Measurements from ENCODE around the gene GOLGA3.
"Not testable (repeated sequence)": the region's sequence is repeated elsewhere in the genome, so short reads cannot be mapped to it uniquely, and the experiment has no call there.

Gene GOLGA3

DNA sequence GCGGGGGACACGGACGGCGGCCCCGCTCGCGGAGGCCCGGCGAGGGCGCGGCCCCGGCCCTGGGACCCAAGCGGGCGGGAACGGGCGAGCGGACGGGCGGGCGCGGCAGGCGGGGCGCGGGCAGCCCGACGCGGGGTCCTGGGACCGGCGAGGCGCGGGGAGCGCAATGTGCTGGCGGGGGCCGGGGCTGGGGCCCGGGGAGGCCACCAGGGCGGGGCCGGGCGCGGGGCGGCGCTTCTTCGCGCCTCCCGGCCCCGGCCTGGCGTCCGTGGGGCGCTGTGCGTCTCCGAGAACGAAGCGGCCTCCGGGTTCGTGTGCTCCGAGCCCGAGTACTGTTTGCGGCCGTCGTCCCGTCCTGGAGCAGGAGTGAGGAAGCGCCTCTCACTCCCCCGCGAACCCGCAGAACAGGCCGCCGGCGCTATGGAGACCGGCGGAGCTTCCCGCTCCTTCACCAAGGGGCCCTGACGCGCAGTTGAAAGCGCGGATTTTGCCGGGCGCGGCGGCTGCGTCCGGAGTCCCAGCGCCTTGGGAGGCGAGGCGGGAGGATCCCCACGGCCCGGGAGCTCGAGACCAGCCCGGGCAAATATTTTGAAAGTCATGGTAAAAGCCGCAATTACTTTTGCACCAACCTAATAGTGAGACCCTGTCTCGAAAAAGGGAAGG lies 66.6 kb downstream of the GOLGA3 start:
- DNase-seq: peak; percentile 92
- in situ Hi-C loops (cut with MboI; ENCODE audit: low pct_unique_long_range_greater_than_20kb, low sequenced_read_pairs): no loop called here

DNA sequence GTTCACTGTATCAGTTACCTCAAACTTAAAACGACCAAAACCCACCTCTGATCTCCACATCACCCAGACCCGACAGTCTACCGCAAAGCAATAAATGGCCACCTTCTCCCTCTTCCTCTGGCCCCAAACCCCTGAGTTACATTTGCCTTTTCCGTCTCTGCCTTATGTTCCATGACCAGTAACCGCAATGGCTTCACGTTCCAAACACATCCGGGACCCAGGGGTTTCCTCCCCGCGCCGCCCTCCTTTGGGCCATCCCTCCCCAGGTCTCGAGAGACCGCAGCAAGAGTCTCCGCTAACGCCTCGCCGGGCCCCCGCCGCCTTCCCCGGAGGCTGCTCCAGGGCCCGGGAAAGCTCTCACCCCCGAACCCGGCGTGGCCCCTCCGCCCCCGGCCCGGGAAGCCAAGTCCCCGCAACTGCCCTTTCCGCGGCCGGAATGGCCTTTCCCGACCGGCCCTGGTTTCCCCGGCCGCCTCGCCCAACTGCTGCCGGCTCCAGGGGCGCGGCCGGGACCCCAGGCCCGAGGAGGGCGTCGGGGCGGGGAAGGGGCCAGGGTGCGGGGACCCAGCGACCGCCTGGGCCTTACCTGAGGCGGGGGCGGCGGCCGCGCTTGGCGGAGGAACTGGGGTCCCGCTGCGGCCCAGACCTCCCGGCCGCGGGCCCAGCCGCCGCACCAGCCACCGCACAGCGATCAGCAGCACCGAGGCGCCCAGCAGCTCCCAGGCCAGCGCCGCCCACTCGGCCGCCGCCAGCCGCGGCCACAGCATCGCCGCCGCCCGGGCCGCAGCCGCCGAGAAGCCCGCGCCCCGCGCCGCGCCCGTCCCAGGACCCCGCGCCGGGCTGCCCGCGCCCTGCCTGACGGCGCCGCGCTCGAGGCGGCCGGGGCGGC lies 67.4 kb downstream of the GOLGA3 start, which contains the start of gene ANKLE2:
TSS of gene ANKLE2 (minus strand) at position 801 of the 889 bp plus-strand sequence. CDS start at position 767, 34 bp downstream.
- peak; percentile 79 for DNase-seq
- in situ Hi-C loops (cut with MboI; ENCODE audit: low pct_unique_long_range_greater_than_20kb, low sequenced_read_pairs): no loop called here

DNA sequence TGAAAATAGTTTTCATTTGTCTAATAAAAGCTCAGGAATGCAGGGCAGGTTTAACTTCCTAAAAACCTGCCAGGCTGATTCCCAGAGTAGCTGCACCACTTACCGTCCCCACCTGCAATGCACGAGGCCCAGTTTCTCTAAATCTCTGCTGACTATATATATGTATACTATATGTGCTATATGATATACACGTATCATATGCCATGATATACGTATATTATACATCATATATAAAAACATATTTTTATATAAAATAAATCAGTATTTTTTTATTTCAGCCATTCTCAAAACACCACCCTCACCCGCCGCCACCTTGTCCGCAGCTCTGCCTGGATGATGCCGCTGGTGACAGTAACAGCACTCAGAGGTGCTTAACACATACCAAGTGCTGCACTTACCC lies 69.3 kb downstream of the GOLGA3 start:
- in situ Hi-C loops (cut with MboI; ENCODE audit: low pct_unique_long_range_greater_than_20kb, low sequenced_read_pairs): no loop called here
- no peak for DNase-seq

DNA sequence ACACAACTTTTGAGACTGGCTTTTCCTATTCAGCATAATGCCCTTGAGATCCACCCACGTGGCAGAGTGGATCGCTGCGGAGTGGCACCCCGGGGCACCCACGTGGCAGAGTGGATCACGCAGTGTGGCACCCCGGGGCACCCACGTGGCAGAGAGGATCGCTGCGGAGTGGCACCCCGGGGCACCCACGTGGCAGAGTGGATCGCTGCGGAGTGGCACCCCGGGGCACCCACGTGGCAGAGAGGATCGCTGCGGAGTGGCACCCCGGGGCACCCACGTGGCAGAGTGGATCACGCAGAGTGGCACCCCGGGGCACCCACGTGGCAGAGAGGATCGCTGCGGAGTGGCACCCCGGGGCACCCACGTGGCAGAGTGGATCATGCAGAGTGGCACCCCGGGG lies 69.8 kb downstream of the GOLGA3 start:
- DNase-seq; in situ Hi-C loops (cut with MboI; ENCODE audit: low pct_unique_long_range_greater_than_20kb, low sequenced_read_pairs): not testable (repeated sequence)

DNA sequence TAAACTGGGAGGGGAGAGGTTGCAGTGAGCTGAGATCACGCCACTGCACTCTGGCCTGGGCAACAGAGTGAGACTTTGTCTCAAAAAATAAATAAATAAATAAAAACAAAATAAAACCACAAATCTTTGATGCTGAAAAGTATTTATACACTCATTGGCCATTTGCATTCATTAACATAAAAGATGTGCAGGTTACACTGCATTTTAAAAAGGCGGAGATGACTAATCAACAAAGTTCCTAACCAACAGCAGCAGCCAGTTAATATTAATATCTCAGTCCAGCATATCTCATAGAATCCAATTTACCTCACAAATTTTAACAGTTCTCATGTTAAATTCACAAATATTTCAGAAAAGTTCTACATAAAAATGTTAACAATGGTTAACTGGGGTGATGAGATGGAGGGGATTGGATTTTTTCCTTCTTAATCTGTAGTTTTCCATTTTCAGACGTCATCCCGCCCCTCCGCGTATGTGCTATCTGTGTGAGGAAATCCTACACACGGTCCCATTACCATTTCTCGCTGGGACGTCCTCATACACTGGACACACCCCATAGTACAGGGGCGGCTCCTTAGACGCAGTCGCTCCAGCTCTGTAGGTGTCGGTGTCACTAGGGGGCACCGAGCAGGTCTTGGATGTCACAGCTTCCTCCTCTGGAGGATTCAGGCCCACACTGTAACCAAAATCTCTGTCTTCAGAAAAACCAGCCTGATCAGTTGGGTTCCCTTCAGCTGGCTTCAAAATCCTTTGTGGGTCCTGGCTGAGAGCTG lies 74.3 kb downstream of the GOLGA3 start:
- in situ Hi-C loops (cut with MboI; ENCODE audit: low pct_unique_long_range_greater_than_20kb, low sequenced_read_pairs): no loop called here
- DNase-seq: no peak

DNA sequence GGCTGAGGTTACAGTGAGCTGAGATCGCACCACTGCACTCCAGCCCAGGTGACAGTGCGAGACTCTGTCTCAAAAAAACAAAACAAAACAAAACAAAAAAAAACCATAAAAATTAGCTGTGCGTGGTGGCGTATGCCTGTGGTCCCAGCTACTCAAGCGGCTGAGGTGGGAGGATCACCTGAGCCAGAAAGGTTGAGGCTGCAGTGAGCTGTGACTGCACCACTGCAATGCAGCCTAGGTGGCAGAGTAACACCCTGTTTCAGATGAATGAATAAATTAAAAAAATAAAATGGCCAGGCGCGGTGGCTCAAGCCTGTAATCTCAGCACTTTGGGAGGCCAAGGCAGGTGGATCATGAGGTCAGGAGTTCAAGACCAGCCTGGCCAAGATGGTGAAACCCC lies 75.0 kb downstream of the GOLGA3 start:
- DNase-seq; in situ Hi-C loops (cut with MboI; ENCODE audit: low pct_unique_long_range_greater_than_20kb, low sequenced_read_pairs): not testable (repeated sequence)

DNA sequence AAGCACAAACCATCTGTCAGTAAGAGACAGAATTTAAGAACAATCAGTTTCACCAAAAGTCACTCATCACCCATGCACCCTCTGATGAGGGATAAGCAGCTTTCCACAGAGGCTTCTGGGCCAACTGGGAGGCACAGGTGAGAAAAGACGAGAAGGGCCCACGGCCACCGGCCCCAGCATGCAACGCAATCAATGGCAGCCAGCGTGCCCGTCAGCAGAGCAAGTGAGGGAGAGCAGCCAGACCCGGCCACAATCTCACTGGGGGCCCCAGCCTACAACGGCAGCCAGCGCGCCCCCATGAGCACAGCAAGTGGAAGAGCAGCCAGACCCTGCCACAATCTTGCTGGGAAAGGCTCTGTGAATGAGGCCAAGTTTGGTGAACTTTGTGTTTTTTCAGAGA lies 80.3 kb downstream of the GOLGA3 start:
- in situ Hi-C loops (cut with MboI; ENCODE audit: low pct_unique_long_range_greater_than_20kb, low sequenced_read_pairs): no loop called here
- DNase-seq: no peak

DNA sequence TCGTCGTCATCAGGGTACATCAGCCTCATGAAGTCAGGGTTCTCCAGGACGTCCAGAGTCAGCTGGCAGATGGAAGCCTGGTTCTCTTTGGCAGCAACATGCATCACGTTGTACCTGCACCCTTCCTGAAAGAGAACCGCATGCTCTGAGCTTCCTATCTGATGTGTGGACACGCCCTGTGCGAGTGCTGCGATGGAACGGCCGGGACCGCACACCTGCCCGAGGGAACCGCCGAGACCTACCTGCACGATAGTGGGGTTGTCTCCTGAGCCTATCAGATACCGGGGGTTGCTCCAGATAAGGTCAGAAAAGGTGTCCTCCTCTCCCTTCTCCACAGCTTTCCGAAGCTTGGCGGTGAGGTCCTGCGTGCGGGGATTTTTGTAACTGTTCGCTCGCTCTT lies 80.8 kb downstream of the GOLGA3 start:
- no peak for DNase-seq

DNA sequence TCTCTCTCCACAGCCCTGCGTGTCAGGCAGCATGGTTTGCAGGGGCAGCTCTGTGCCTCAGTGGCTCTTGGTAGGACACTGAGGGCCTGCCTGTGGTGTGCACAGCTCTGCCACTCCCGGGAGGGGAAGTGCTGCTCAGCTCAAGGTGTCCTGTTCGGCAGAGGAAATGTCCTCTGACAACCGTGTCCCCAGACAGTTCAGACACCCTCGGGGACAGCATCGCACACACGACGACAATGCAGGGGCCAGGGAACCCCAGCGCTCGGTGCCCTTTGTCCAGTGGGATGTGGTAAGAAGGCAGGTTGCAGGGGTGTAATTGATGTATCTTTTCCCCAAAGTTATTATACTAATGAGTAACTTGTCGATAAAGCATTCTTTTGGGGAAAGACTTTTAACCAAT lies 81.3 kb downstream of the GOLGA3 start:
- no peak for DNase-seq
- in situ Hi-C loops (cut with MboI; ENCODE audit: low pct_unique_long_range_greater_than_20kb, low sequenced_read_pairs): no loop called here

More for the DNA sequence above, 80.8 kb downstream of the GOLGA3 start:
- in situ Hi-C loops (cut with MboI; ENCODE audit: low pct_unique_long_range_greater_than_20kb, low sequenced_read_pairs): no loop called here

DNA sequence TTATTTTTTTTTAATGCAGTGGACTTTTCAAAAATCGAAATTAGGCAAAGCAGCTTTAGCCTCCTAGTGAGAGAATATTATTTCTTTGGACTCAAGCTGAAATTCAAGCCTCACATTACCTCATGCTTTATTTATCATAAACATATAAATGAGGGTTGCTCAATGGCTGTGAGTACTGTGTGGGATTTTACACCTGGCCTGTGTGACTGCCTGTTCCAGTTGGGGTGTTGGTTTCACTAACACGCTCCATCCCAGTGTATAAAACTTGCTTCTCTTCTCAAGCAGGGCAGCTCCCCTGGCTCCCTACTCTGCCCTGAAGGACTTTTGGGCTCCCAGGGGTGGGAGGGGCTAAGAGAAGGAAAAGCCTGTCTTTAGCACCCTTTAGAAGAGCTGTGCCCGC lies 82.1 kb downstream of the GOLGA3 start:
- no peak for DNase-seq
- in situ Hi-C loops (cut with MboI; ENCODE audit: low pct_unique_long_range_greater_than_20kb, low sequenced_read_pairs): no loop called here

DNA sequence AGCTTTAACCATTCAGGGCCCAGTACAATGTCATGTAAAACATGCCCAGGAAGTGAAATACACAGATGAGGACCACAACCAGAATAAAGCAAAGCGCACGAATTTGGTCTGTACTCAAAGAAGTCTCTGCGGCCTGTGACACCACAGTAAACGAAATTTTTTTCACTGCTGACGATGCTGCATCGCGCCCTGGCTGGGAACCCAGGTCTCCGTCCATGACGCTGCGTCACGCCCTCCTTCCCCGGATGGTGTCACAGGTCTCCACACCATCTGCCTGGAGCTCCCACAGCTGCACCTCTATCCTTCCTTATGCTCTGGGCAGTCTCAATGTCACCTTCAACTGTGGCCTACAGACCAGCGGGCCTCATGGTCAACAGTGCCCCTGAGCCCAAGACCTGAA lies 84.8 kb downstream of the GOLGA3 start:
- no peak for DNase-seq
- in situ Hi-C loops (cut with MboI; ENCODE audit: low pct_unique_long_range_greater_than_20kb, low sequenced_read_pairs): no loop called here

DNA sequence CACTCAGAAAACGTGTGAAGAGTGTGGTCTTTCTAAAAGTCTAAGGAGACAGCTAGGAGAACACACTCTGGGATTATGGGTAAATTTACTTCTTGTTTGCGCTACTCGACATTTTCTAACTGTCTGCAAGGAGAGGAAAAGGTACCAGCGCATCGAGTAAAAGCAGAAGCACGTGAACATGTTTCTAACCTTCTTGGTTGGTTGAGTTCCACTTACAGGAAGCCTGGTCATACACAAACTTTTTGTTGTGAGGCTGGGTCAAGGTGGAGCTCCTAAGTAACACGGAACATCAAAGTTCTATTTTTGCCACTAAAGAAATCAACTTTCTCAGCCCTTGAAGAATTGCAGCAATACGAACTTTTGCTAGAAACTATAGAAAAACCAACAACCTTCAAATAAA lies 87.0 kb downstream of the GOLGA3 start:
- in situ Hi-C loops (cut with MboI; ENCODE audit: low pct_unique_long_range_greater_than_20kb, low sequenced_read_pairs): no loop called here

DNA sequence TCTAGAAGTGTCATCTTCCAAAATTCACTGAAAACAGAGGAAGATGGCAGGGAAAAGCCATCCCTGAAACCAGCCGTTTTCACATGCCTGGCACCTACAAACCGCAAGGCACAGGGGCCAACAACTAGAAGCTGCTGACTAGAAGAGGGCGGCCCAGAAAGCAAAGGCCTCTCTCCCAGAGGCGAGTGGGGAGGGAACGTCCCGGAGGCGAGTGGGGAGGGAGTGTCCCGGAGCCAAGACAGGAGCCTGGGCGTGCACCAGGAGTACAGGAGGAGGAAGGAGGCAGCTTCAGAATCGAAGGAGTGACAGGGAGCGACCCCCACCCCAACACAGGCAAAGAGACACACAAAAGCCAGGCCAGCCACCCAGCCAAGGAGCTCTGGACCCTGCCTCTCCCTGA lies 88.0 kb downstream of the GOLGA3 start:
- no peak for DNase-seq
- in situ Hi-C loops (cut with MboI; ENCODE audit: low pct_unique_long_range_greater_than_20kb, low sequenced_read_pairs): no loop called here

More for the DNA sequence above, 87.0 kb downstream of the GOLGA3 start:
- DNase-seq: no peak

DNA sequence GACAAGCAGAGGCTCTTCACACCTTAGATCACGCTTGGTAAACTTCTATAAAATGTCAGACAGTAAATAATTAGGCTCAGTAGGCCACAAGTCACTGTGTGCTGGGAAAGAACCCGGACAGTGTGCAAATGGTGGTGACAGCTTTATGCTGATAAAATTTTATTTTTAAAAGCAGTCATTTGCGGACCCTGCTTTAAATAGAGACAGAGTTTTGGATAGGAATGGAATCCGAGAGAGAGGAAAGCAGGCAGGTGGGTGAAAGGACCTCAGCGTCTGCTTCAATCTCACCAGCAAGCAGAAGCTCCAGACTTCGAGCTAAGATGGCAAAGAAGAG lies 88.4 kb downstream of the GOLGA3 start:
- in situ Hi-C loops (cut with MboI; ENCODE audit: low pct_unique_long_range_greater_than_20kb, low sequenced_read_pairs): no loop called here

DNA sequence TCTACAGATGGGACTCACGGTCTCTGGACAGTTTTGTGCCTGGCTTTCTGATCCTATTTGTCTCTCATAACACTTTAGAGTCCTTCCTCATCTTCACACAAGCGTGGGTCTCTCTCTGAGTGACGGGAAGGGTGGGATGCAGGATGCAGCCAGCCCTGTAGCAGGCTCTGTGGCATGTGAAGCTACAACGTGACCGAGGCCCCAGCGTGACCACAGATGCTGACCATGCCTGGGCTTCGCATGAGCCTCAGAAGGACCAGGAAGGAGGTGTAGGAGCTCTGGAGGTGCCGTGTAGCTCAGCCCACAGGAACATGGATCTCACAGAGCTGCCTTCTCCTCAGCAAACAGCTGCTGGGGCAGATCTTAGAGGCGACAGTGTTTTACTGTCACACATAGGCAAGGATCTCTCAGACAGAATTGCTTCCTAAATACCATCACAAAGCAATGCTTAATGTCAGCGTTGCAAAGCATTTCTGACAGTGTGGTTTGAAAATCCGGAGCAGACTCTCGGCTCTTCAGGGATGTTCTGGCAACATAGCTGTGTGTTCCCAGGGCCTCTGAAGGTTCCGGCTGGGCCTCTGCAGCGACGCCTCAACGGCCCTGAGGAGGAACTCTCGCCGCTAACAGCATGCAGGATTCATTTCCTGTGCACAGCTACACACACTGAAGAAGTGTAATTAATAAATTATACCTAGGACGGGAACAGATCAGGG lies 88.9 kb downstream of the GOLGA3 start:
- DNase-seq: no peak
- in situ Hi-C loops (cut with MboI; ENCODE audit: low pct_unique_long_range_greater_than_20kb, low sequenced_read_pairs): no loop called here

More for the DNA sequence above, 88.4 kb downstream of the GOLGA3 start:
- DNase-seq: no peak

DNA sequence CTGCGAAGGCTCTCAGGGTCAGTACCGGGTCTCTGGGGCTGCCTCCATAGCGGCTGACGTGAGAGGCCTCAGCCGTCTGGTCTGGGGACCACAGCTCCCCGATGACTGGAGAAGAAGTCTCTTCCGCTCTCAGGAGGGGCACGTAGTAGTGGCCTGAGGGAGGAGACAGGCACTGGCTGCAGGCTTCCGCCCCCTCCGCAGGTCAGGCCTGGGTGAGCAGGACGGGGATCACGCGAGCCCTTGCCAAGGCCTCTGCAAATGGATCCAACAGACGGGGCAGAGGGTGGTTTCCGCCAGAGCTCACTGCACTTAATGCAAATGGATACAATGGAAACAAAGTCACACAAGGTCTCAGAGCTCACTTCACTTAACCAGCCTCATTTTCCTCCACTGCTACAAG lies 91.8 kb downstream of the GOLGA3 start:
- DNase-seq: no peak
- in situ Hi-C loops (cut with MboI; ENCODE audit: low pct_unique_long_range_greater_than_20kb, low sequenced_read_pairs): no loop called here

DNA sequence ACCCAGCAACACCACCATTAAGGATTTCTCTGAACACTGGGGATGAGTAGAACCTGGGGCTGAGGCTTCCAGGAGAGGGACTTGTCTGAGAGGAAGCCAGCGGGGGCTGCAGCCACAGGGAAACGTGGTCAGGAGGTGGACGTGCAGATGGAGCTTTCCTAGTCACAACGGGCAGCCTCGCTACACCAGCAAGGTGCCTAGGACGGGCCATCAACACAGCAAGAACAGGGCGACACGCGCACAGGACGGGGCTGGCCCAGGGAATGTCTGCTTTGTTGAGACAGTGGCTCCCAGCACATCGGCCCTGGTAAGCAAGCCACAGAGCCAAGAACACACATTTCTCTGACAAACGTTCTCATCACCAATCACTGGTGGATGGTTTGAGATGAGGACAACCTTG lies 92.3 kb downstream of the GOLGA3 start:
- in situ Hi-C loops (cut with MboI; ENCODE audit: low pct_unique_long_range_greater_than_20kb, low sequenced_read_pairs): no loop called here
- DNase-seq: no peak

DNA sequence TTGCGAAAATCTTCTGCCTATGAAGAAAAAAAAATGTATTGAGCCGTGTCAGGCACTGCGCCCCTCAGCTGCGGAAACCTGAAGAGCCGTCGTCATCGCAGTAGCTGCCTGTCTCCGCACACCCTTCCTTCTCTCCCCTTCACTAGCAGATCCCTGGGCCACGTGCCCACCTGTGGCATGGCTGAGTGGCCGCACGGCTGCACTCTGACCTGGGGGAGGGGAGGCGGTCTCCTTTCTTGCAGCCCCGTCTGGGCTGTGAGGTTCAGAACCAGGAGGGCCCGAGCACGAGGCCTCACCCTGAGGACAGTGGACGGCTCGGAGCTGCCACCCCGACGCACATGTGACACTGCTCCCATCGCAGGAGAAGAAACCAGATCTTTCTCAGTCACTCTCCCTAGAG lies 93.2 kb downstream of the GOLGA3 start:
- in situ Hi-C loops (cut with MboI; ENCODE audit: low pct_unique_long_range_greater_than_20kb, low sequenced_read_pairs): no loop called here

DNA sequence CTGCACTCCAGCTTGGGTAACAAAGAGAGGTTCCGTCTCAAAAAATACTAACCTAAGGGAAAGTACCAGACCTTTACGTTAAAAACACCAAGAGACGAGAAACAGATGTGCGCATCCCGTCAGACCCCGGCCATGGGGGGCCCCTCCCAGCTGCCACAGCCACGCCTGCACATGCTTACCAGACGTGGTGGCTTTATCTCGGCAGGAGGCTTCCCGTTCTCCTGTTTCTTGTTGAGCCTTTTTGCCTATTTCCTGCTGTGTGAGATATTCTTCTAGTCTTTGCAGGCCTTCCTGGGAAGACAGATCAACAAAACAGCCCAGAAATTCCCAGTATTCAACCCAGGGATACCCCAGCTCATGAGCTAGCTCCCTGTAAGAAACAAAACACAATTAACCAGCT lies 94.5 kb downstream of the GOLGA3 start:
- DNase-seq: no peak
- in situ Hi-C loops (cut with MboI; ENCODE audit: low pct_unique_long_range_greater_than_20kb, low sequenced_read_pairs): no loop called here

More for the DNA sequence above, 93.2 kb downstream of the GOLGA3 start:
- no peak for DNase-seq
